Hypothalamus (tissue), 51 donors: ENCODE data around the gene SPRR1A.
"Not testable (repeated sequence)": the region's sequence is repeated elsewhere in the genome, so short reads cannot be mapped to it uniquely, and the experiment has no call there.

Source experiments
- DNase-seq, 51 donors: peaks; one replicate each; lab custom pipeline; 2025; lab: John Stamatoyannopoulos, UW

SPRR1A gene

DNA sequence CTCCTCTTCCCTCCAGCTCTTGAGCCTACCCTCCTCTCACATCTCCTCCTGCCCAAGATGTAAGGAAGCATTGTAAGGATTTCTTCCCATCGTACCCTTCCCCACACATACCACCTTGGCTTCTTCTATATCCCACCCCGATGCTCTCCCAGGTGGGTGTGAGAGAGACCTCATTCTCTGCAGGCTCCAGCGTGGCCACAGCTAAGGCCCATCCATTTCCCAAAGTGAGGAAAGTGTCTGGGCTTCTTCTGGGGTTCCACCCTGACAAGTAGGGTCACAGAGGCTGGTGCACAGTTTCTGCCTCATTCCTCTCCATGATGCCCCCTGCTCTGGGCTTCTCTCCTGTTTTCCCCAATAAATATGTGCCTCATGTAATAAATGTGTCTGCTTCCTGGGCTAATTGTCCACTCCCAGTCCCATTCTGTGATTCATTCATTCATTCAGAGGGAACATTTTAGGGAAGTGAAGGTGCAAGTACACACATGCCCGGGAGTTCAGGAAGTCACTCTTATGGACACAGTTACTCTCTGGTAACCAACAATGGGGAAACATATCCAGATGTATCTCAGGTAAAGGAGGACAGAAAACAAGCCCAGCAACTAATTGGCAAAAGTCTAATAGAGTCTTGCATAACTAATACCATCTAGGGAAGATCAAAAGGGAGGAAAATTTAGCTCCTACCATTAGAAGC lies 11.5 kb upstream of the SPRR1A start:
- no peak for DNase-seq

GRCh38 chr1:152976688-152977087 lies 7.2 kb upstream of the SPRR1A start:
- no peak for DNase-seq

DNA sequence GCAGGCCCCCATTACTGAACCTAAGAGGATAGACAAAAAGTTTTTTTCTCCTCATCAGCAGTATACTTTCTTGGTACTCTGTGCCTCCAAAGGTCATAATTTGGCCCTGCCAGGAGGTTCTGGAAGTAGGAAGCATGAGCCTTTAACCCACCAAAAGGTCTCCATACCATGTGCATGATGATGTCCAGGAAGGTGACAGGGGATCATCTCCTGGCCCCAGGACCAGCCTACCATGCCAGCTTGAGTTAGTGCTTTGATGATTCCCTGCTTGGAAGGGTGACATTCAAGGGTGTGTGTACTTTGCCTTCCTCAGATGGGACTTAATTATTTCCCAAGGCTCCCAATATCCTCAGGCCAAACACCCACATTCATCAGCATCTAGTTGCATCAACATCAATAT lies 6.3 kb upstream of the SPRR1A start:
- no peak for DNase-seq

- no peak for DNase-seq
Observed at GRCh38 chr1:152980676-152981075, 3.2 kb upstream of the SPRR1A start.

- no peak for DNase-seq
Observed at GRCh38 chr1:152981146-152981871, 2.6 kb upstream of the SPRR1A start.

- DNase-seq, result no peak
Observed at GRCh38 chr1:152982076-152982475, 1.8 kb upstream of the SPRR1A start.

- no peak for DNase-seq
Observed at GRCh38 chr1:152983234-152983633, 647 bp upstream of the SPRR1A start.

- no peak for DNase-seq
Observed at GRCh38 chr1:152986578-152986977, 2.7 kb downstream of the SPRR1A start.

- no peak for DNase-seq
Observed at GRCh38 chr1:152993186-152993585, 9.3 kb downstream of the SPRR1A start.

DNA sequence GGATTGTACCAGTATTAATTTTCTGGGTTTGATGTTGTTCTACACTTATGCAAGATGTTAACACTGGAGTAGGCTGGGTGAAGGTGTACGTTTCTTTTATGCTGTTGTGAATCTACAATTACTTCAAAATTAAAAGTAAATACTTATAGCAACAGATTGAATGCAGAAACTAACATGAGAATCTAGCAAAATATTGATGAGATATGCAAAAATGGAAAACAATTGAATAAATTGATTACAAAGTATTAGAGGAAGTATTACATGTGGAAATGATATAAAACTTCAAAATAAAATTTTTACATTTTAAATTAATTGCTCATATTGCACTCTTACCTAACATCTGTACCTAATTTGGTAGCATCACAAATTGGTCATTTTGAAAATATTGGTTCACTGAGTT lies 12.0 kb downstream of the SPRR1A start:
- no peak for DNase-seq

GRCh38 chr1:152996633-152997400 lies 12.9 kb downstream of the SPRR1A start:
- peak in 11 of 51 donors; percentile 1 to 38 (median 12) for DNase-seq

- DNase-seq, result no peak
Observed at GRCh38 chr1:152997901-152998300, 14.0 kb downstream of the SPRR1A start.

GRCh38 chr1:152998476-152998875 lies 14.6 kb downstream of the SPRR1A start:
- DNase-seq, result no peak

DNA sequence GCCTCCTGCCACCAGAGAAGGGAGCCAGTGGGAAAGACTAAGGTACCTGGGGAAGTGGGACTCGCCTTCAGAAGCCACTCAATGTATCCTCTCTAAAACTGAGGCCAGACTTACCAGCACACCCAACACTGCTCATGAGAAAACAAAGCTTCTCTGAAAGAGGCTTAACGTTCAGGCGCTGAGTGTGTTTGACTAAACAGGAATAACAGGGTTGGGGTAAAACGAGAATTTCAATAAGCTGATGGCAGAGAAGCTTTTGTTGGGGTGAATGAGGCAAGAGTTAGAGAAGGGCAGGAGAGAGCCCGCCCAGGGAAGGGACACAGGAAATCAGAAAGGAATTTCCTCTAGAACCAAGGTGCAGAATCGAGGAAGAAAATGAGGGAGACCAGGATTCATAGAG lies 15.9 kb downstream of the SPRR1A start:
- DNase-seq, result no peak

DNA sequence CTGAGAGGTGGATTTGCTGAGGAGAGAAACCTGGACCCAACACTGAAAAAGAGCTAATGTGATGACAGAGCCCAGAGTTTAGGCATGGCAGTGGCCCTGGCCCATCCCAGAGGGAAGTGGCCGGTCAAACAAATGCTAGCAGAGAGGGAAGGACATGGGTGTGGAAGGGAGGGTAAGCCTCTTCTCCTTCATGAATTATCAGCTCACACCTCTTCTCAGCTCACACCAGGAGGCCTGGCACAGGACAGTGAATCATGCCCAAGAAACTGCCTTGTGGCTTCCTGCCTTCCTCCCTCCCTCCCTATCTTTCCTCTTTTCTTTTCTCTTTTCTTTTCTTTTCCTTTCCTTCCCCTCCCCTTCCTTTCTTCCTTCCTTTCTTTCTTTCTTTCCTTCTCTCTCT lies 16.4 kb downstream of the SPRR1A start:
- no peak for DNase-seq

- no peak for DNase-seq
Observed at GRCh38 chr1:153001382-153001781, 17.5 kb downstream of the SPRR1A start, which contains the start of gene SPRR3. SPRR3 (plus strand) TSS chr1:153001749; CDS start chr1:153003021, 1,272 bp downstream.

DNA sequence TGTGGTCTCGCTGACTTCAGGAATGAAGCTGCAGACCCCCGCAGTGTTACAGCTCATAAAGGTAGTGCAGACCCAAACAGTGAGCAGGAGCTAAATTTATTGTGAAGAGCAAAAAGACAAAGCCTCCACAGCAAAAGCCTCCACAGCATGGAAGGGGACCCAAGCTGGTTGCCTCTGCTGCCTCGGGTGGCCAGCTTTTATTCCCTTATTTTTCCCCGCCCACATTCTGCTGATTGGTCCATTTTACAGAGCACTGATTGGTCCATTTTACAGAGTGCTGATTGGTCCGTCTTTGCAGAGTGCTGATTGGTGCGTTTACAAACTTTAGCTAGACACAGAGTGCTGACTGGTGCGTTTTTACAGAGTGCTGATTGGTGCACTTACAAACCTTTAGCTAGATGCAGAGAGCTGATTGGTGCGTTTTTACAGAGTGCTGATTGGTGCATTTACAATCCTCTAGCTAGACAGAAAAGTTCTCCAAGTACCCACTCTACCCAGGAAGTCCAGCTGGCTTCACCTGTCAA lies 27.4 kb downstream of the SPRR1A start:
- DNase-seq, result not testable (repeated sequence)

GRCh38 chr1:153021829-153022228 lies 37.9 kb downstream of the SPRR1A start:
- not testable (repeated sequence) for DNase-seq

DNA sequence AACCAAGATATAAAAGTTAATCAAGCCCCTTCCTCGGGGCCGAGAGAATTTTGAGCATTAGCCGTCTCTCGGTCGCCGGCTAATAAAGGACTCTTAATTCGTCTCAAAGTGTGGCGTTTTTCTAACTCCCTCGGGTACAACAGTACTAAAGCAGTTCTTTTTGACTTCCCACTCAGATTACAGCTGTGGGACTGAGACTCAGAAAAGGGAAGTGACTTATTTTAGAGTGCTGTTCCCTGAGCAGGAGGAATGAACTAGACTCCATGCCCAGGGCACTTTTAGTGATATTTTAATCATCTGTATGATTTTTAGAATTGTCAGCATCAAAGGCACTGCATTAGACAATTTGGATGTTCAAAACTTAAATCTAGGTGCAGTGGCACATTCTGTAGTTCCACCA lies 38.5 kb downstream of the SPRR1A start:
- DNase-seq, result not testable (repeated sequence)

- DNase-seq, result no peak
Observed at GRCh38 chr1:153023109-153023508, 39.2 kb downstream of the SPRR1A start.

DNA sequence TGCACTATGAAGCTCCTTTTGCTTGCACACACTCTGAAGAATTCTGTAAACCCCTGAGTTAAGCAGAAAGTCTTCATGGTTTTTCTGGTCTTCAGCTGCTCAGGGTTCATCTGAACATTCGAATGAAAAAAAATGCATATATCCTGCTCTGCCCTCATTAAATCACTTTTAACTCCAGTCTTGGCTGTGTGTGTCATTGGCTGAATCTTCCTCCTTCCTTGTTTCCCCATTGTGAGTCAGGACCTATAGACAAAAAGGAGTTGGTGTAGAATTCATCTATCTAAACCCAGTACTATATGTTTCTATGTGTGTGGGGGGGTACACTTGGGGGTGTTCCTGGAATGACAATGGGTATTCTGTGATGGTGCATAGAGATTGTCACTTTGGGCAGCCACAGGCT lies 40.5 kb downstream of the SPRR1A start:
- no peak for DNase-seq
